NCI-H460 (cell line): ENCODE results near the gene CEACAM8. TPM values are rescaled to one million over a fixed set of nuclear protein-coding genes. Genes with fewer than 3 reads are reported as not detected.
A peak's percentile ranks its signal among the peaks of the same experiment; 100 is the strongest.
"Not testable (repeated sequence)": the region's sequence is repeated elsewhere in the genome, so short reads cannot be mapped to it uniquely, and the experiment has no call there.

ENCODE experiments used
- DNase-seq: peaks from one replicate; pipeline ENCODE4 v3.0.0-alpha.2; 2016; ENCODE audit warnings: low read depth; ENCODE audit errors: extremely low read depth
- polyA plus RNA-seq: library from polyadenylated mRNA; depleted of rRNA; stranded (reverse); fragments of >200 nt; gene quantifications from 2 replicates; pipeline ENCODE4 v1.2.3, GENCODE V29; 2014; cell fraction: nucleus; rRNA removed
- total RNA-seq: library from RNA; depleted of rRNA; stranded (reverse); fragments of >200 nt; shearing (Covaris generic); gene quantifications from 2 replicates; pipeline ENCODE4 v1.2.3, GENCODE V29; 2014; rRNA removed

The CEACAM8 gene
- total RNA-seq: not detected in 2 replicates
- not detected in 2 replicates for polyA plus RNA-seq

DNA sequence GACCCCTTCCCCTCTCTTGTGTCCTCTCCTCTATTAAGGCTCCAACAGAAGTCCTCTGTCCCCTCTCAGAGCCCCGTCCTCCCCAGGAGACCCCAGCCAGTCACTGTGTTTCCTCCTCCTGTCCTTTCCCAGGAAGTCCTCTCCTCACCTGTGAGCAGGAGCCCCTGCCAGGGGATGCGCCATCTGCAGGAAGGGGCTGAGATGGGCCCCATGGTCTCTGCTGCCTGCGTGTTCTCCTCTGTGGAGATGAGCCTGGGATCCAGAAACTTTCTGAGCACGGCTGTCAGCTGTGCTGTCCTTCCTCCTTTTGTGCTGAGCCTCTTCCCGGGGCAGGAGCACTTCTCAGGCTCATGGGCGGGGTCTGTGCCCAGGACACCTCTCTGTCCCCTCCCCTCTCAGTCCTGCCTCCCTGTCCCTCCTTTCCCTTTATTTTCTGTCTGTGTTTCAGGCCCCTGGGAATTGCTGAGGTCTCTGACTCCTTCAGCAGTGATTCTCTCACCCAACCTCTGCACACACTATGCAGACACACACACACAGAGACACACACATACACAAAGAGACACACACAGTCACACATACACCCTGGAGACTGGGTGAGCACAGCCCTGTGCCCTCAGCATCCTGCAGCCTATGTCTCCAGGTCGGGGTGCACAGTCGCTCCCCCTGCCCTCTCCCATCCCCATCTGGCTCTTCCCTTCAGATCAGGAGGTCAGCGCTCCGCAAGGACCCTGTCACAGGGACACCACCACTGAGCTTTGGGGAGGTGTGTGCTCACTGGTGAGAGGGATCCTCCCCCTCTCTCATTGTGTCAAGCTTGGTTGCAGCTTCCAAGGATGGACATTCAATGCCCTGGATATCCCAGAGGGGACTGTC lies at the start of gene CEACAM8:
Gene CEACAM8 (minus strand): TSS at position 308 of the 873 bp plus-strand sequence. CDS start 96 bp downstream, at position 212.
- DNase-seq: no peak

DNA sequence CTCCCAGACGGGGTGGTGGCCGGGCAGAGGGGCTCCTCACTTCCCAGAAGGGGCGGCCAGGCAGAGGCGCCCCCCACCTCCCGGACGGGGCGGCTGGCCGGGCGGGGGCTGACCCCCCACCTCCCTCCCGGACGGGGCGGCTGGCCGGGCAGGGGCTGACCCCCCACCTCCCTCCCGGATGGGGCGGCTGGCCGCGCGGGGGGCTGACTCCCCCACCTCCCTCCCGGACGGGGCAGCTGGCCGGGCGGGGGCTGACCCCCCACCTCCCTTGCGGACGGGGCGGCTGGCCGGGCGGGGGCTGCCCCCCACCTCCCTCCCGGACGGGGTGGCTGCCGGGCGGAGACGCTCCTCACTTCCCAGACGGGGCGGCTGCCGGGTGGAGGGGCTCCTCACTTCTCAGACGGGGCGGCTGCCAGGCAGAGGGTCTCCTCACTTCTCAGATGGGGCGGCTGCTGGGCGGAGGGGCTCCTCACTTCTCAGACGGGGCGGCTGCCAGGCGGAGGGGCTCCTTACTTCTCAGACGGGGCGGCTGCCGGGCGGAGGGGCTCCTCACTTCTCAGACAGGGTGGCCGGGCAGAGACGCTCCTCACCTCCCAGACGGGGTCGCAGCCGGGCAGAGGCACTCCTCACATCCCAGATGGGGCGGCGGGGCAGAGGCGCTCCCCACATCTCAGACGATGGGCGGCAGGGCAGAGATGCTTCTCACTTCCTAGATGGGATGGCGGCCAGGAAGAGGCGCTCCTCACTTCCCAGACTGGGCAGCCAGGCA lies 44.8 kb upstream of the CEACAM8 start:
- DNase-seq: not testable (repeated sequence)

DNA sequence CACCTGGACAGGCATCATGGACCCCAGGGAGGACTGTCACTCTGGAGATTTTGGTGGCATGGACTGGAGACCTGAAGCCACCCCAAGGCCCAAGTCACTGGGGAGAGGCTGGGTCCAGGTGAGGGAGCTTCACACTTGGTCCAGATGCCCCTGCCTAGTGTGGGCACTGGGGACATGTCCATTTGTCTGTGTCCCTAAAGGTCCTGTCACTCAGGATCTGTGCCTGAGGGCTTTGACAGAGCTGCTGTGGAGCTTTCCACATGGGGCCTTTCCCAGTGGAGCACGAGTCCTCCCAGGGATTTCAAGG lies 40.5 kb upstream of the CEACAM8 start:
- no peak for DNase-seq

- peak; percentile 2 for DNase-seq
Measured at GRCh38 chr19:42634409-42635232, 39.9 kb upstream of the CEACAM8 start.

DNA sequence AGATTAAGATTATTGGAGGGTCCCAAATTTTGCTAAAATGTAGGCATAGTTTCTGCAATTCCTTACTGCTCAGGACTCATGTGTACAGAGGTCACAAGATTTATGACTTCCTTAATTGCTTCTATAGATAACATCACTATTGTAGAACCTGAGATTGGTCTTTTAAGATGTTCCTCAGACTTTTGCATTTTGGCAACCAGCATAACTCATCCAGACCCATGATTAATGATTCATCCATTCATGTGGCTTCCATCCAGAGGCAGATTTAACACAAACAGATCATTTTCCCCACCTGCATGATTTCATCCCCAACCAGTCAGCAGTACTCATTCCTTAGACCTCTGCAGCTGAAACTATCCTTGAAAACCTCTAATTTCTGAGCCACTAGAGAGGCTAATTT lies 34.5 kb upstream of the CEACAM8 start:
- no peak for DNase-seq

DNA sequence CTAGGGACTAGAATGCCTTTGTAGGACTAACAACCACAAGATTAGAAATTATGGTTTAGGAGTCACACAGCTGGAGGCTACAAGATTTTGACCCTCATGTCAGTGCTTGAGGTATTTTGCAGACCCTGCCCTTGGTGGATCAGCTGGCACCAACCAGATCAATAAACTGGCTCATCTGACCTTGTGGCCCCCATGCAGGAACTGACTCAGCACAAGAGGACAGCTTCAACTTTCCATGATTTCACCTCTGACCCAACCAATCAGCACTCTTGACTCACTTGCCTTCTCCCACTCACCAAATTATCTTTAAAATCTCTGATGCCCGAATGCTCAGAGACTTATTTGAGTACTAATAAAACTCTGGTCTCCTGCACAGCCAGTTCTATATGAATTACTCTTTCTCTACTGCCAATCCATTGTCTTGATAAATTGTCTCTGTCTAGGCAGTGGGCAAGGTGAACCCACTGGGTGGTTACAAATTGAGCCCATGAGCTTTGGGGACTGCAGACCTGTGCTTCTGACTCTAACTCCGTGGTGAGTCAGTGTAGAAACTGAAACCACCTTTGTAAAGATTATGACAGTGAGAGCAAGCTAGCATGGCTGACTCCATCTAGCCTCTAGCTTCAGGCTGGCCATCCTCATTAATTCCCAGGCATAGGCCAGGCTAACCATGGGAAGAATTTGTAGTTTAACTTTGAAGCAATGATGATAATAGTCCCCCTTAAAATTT lies 33.9 kb upstream of the CEACAM8 start:
- DNase-seq: no peak

DNA sequence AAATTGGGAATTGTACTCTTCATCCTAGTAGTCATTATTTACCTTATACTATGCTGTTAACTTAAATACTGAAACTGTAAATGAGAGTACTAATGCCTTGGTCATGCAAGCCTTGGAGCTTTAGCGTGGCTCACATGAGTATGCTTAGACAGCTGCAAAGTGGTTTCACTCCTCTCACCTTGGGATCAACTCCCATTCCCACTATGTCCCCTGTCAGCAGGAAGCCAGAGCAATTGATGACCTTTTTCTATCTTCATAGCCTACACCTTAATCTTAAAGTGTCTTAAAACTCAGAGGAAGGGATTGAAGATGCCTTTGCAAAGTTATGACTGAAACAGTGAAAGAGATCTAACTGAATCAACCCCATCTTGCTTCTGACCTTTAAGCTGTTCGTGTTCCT lies 33.2 kb upstream of the CEACAM8 start:
- no peak for DNase-seq

DNA sequence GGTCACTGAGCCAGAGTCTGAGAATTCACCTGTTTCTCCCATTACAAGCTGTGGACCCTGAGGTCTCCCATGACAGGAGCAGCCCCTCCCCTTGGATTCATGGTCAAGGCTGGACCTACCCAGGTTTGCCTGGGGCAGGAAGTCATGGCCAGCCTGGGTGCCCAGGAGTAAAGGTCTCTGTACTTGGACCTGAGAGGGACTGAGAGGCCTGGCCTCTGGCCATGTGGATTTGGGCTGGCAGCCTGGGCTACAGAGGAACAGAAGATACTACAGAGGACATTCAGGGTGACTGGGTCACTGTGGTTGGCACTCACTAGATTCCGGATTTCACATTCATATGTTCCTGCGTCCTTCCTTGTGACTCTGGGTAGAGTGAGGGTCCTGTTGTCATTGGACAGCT lies 31.5 kb upstream of the CEACAM8 start:
- no peak for DNase-seq

DNA sequence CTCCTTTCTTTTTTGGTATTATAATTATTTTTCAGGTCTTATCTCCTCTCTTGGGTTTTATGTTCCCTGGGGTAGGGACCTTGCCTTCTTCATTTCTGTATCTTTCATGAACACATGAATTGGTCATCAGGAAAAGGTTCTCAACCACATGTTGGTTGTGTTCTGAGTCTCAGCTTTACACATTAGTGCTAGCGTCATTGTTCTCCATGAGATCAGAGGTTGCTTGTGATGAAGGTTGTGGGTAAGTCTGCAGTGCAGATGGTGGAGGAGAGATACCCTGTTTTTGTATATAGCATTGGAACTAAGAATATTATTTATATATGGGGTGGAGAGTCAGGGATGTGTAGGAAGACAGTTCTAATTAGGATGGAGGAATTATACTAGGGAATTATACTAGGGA lies 24.5 kb upstream of the CEACAM8 start:
- DNase-seq: no peak

DNA sequence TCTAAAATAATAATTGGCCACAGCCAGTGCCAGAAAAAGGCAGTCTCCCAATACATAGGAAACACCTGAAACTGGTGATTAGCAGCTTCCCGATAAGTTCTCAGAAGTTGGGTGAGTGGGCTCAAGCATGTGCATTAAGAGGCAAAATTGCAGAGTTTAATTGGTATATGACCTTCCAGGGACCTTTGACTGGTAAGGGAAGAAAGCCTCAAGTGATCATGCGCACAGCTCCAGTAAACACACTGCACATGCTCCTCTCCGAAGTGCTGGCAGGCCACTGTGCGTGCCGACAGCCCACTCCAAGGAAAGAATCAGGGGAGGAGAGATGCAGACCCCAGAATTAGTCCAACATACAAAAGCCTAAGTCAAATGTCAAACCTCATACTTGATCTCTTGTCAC lies 18.9 kb upstream of the CEACAM8 start:
- no peak for DNase-seq

GRCh38 chr19:42610401-42610915 lies 15.7 kb upstream of the CEACAM8 start:
- not testable (repeated sequence) for DNase-seq

DNA sequence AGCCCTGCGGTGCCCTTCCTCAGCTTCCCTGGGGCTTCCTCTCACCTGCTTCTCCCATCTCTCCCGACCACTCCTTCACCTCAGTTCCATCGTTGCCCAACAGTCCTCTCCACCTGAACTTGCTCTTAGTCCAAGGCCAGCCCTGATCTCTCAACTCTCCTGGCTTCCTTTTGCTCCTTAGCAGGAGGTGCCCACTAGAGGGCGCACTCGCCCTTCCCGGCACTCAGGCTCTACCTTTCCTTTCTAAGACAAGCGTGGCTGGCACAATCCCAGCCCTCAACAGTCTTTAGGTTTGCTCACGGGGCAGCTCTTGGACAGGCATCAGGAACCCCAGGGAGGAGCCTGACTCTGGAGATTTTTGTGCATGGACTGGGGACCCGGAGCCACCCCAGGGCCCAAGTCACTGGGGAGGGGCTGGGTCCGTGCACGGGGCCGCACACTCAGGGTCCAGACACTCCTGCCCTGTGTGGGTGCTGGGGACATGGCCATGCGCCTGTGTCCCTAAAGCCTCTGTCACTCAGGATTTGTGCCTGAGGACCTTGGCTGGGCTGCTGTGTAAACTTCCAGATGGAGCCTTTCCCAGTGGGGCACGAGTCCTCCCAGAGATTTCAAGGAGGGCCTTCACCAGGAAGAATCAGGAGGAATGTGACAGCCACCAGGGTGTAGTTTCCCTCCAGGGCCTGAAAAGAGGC lies 12.1 kb upstream of the CEACAM8 start:
- peak; percentile 22 for DNase-seq

- DNase-seq: no peak
Measured at GRCh38 chr19:42601811-42602443, 7.2 kb upstream of the CEACAM8 start.

DNA sequence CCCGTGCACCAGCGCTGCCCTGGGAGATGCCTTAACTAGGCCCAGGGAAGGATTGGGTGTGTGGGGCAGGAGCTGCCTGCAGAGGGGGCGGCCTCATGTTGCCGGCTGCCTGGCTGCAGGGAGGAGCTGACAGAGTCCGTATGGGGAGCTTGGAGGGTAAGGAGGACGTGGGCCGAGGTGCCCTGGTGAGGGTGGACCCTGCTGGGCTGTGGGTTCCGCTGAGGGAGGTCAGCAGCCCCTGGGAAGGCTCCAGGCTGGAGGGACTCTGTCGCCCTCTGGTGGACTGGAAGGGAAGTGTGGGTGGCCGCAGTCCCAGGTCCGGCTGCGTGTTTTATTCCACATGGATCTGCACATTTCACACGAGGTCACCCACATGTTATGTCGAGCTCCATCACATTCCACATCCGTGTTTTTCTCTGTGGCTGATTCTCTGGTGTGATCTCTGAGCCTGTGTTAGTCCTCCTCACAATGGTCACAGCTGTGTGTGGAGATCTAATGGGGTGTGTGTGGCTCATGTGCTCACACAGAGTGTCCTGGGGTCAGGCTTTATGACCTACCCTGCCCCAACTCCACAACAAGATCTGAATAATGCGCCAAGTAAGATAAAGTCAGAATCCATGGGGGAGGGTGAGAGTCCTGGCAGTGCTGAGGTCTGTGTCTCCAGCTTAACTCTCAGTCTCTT lies 1.8 kb upstream of the CEACAM8 start:
- no peak for DNase-seq

GRCh38 chr19:42595550-42596172 lies 937 bp upstream of the CEACAM8 start:
- DNase-seq: no peak

GRCh38 chr19:42589792-42590191 lies 4.9 kb downstream of the CEACAM8 start:
- no peak for DNase-seq

DNA sequence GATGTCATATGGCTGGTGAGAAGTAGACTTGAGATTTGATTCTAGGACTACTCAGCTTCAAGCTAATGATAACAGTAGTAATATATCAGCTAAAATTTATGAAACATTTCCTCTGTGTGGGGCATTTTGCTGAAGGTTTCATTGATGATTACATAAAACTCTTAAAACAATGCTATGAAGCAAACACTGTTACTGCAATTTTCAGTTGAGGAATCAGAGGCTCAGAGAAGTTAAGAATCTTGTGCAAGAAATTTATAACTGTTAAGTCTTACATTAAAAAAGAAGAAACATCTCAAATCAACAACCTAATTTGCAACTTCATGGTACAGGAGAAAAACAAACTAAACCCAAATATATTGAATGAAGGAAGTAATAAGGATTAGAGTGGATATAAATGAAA lies 10.3 kb downstream of the CEACAM8 start:
- no peak for DNase-seq

DNA sequence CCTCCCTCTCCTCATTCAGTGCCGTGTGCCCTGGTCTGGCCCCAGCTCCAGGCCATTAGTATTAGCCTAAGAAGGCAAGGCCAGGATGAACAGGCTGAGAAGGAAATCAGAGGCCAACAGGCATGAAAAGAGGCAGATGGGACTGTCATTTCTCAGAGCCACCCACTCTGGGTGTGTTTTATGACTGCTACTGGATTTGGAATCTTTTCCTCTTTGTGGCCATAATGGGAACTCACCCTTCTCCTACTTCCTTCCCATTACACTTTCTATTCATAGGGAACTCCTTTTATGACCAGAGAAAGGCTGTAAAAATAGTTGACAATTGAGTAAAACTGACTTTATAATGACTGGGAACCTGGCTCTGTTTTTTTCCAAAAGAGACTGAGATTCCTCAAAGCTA lies 17.7 kb downstream of the CEACAM8 start:
- DNase-seq: no peak
